K562 (cell line): ENCODE data around the gene SLC4A4. TPM values are rescaled to one million over a fixed set of nuclear protein-coding genes. Genes with fewer than 3 reads are reported as not detected.

ENCODE experiments used
- ATAC-seq: fragments of 200-7000 bp; cut with Tn5 transposase; 3 replicates; pipeline ENCODE4 v1.9.1; 2020; ENCODE audit warnings: moderate library complexity
- BruUV-seq: library from RNA; stranded (reverse); fragments of 400-500 nt; replicated peaks from 2 replicates; lab custom pipeline; 2021; lab: Mats Ljungman, UMichigan
- CTCF ChIA-PET: fragments of 300-600 bp; formaldehyde crosslinking; extraction: SDS; loops from one replicate; lab custom pipeline; 2021; ENCODE audit warnings: low intra/inter-chr PET ratio; lab: Yijun Ruan, JAX
- POLR2A ChIA-PET: fragments of 300-600, 350-650 bp; sonication (Branson Sonifier 250); formaldehyde crosslinking; extraction: SDS; loops from one replicate; lab custom pipeline; 2021; ENCODE audit warnings: antibody characterized with exemption, inconsistent platforms; lab: Yijun Ruan, JAX
- DNase-seq, 4 experiments: peaks; one replicate each; pipeline versions ENCODE4 v3.0.0 to v3.0.0-alpha.2; 2011 to 2018; ENCODE audit warnings: low spot score in 3 of 4, mixed read lengths in 3 of 4; ENCODE audit errors: extremely low read depth in 1 of 4
- FAIRE-seq: peaks from 2 replicates; lab custom pipeline; 2011; peaks lifted over from hg19 to GRCh38; lab: Jason Lieb, UNC
- H2AFZ ChIP-seq: 2 replicates; pipeline ENCODE4 v1.6.0; 2011; ENCODE audit warnings: low read depth, low read length, control low read depth, inconsistent platforms
- H3K27ac ChIP-seq: fragments of 200-600 bp; 3 replicates; pipeline ENCODE4 v1.8.0; 2011; ENCODE audit warnings: low read depth, mild to moderate bottlenecking, control low read depth, inconsistent platforms, low read length, moderate library complexity, mixed read lengths; ENCODE audit errors: extremely low read depth
- H3K27me3 ChIP-seq, 2 experiments: fragments of 300-600 bp in 1 of 2; 2 replicates in 1 of 2; 3 replicates in 1 of 2; pipeline versions ENCODE4 v1.6.0 to v1.8.0; 2011; ENCODE audit warnings: inconsistent platforms in 2 of 2, low read length in 2 of 2, mild to moderate bottlenecking in 1 of 2, mixed read lengths in 1 of 2, moderate library complexity in 1 of 2; ENCODE audit not compliant: control insufficient read depth in 2 of 2, insufficient read depth in 2 of 2
- H3K36me3 ChIP-seq: fragments of 300-600 bp; 3 replicates; pipeline ENCODE4 v1.8.0; 2011; ENCODE audit warnings: mild to moderate bottlenecking, low read length, inconsistent platforms; ENCODE audit not compliant: control insufficient read depth, insufficient read depth
- H3K4me1 ChIP-seq, 2 experiments: fragments of 200-600 bp in 1 of 2; replicated peaks in 1 of 2; 2 replicates in 1 of 2; 3 replicates in 1 of 2; pipeline versions ENCODE4 v1.5.1 to v1.8.0; 2011; ENCODE audit warnings: inconsistent platforms in 2 of 2, low read length in 2 of 2, mild to moderate bottlenecking in 1 of 2, mixed read lengths in 1 of 2, moderate library complexity in 1 of 2; ENCODE audit not compliant: control insufficient read depth in 2 of 2, insufficient read depth in 2 of 2
- H3K4me2 ChIP-seq: 2 replicates; pipeline ENCODE4 v1.6.1; 2011; ENCODE audit warnings: low read length, control low read depth, inconsistent platforms, mixed read lengths; ENCODE audit not compliant: insufficient read depth
- H3K4me3 ChIP-seq: fragments of 200-600 bp; sonication (generic), shearing (Covaris generic); 2 replicates; pipeline ENCODE4 v1.5.1; 2016; ENCODE audit warnings: control low read depth, inconsistent platforms
- H3K79me2 ChIP-seq: fragments of 200-600 bp; 3 replicates; pipeline ENCODE4 v1.8.0; 2011; ENCODE audit warnings: low read length, inconsistent platforms; ENCODE audit not compliant: control insufficient read depth, insufficient read depth
- H3K9ac ChIP-seq, 2 experiments: 2 replicates each; pipeline versions ENCODE4 v1.6.0 to v1.6.1; 2011; ENCODE audit warnings: low read depth in 2 of 2, low read length in 2 of 2, control low read depth in 1 of 2, inconsistent platforms in 1 of 2, mild to moderate bottlenecking in 1 of 2, mixed read lengths in 1 of 2; ENCODE audit not compliant: insufficient read depth in 1 of 2
- H3K9me1 ChIP-seq: one replicate; pipeline ENCODE4 v1.6.0; 2011; ENCODE audit warnings: inconsistent platforms, mild to moderate bottlenecking, low read length, moderate library complexity; ENCODE audit not compliant: control insufficient read depth, insufficient read depth
- H3K9me3 ChIP-seq: replicated peaks from 2 replicates; pipeline ENCODE4 v1.5.1; 2011; ENCODE audit warnings: low read depth, low read length, inconsistent platforms; ENCODE audit not compliant: control insufficient read depth, insufficient read depth
- H4K20me1 ChIP-seq: replicated peaks from 2 replicates; pipeline ENCODE4 v1.6.1; 2011; ENCODE audit warnings: low read length, inconsistent platforms, mixed read lengths; ENCODE audit not compliant: control insufficient read depth, insufficient read depth
- CEBPG ChIP-seq, 3 experiments: fragments of 200-800 bp in 1 of 3; sonication (Bioruptor generic) in 1 of 3; sonication (generic) in 1 of 3; formaldehyde crosslinking in 1 of 3; IDR thresholded peaks in 2 of 3; conservative IDR thresholded peaks in 1 of 3; 2 replicates each; pipeline versions ENCODE4 v1.6.1 to v1.8.0; 2016 to 2022; ENCODE audit warnings: missing compliant biosample characterization in 2 of 3, missing genetic modification characterization in 2 of 3, mild to moderate bottlenecking in 1 of 3, missing genetic modification reagents in 1 of 3
- ESRRB ChIP-seq: fragments of 250-450 bp; sonication (Bioruptor Pico); IDR thresholded peaks from 2 replicates; pipeline ENCODE4 v1.5.0; 2020; ENCODE audit warnings: mild to moderate bottlenecking, moderate library complexity, borderline replicate concordance
- FOXM1 ChIP-seq, 2 experiments: fragments of 450-650 bp in 1 of 2; sonication (generic) in 1 of 2; formaldehyde crosslinking in 1 of 2; IDR thresholded peaks; 2 replicates each; pipeline versions ENCODE4 v1.6.1 to v1.9.0; 2017 to 2022; ENCODE audit warnings: low read depth in 2 of 2, mild to moderate bottlenecking in 2 of 2, missing genetic modification reagents in 1 of 2, moderate library complexity in 1 of 2
- HDGF ChIP-seq: fragments of 450-650 bp; IDR thresholded peaks from 2 replicates; pipeline ENCODE4 v1.6.1; 2016
- HLTF ChIP-seq: fragments of 450-650 bp; IDR thresholded peaks from 2 replicates; pipeline ENCODE4 v1.6.1; 2016
- MYNN ChIP-seq, 2 experiments: sonication (generic); formaldehyde crosslinking in 1 of 2; IDR thresholded peaks; 2 replicates each; pipeline versions ENCODE4 v1.5.0 to v1.6.1; 2016 to 2020; ENCODE audit warnings: antibody characterized with exemption in 1 of 2, missing genetic modification reagents in 1 of 2
- PHF21A ChIP-seq: fragments of 450-650 bp; IDR thresholded peaks from 2 replicates; pipeline ENCODE4 v1.6.1; 2017; ENCODE audit warnings: low read depth, borderline replicate concordance
- POLR2B ChIP-seq: fragments of 450-650 bp; IDR thresholded peaks from 2 replicates; pipeline ENCODE4 v1.6.1; 2018; ENCODE audit warnings: low read depth; ENCODE audit not compliant: partially characterized antibody
- SMAD1 ChIP-seq: fragments of 150-350 bp; IDR thresholded peaks from 2 replicates; pipeline ENCODE4 v1.6.1; 2014; ENCODE audit warnings: low read length, low read depth; ENCODE audit not compliant: partially characterized antibody
- STAT5B ChIP-seq: fragments of 250-450 bp; sonication (Bioruptor Pico); IDR thresholded peaks from 2 replicates; pipeline ENCODE4 v1.8.0; 2021; ENCODE audit warnings: mild to moderate bottlenecking, inconsistent platforms
- ZFP91 ChIP-seq: sonication (generic); formaldehyde crosslinking; IDR thresholded peaks from 2 replicates; pipeline ENCODE4 v1.8.0; 2022; ENCODE audit warnings: mild to moderate bottlenecking, missing genetic modification reagents
- ZNF121 ChIP-seq: sonication (generic); formaldehyde crosslinking; conservative IDR thresholded peaks from 2 replicates; pipeline ENCODE4 v1.8.0; 2022; ENCODE audit warnings: missing genetic modification reagents
- ZNF140 ChIP-seq: fragments of 250-450 bp; sonication (Bioruptor Pico); IDR thresholded peaks from 2 replicates; pipeline ENCODE4 v1.8.0; 2021; ENCODE audit warnings: moderate library complexity, mild to moderate bottlenecking, inconsistent platforms
- ZNF3 ChIP-seq: fragments of 250-450 bp; sonication (Bioruptor Pico); IDR thresholded peaks from 2 replicates; pipeline ENCODE4 v1.5.0; 2021; ENCODE audit warnings: mild to moderate bottlenecking, moderate library complexity
- ZNF583 ChIP-seq: fragments of 250-450 bp; sonication (Bioruptor Pico); IDR thresholded peaks from 2 replicates; pipeline ENCODE4 v1.4.0; 2020
- ZNF584 ChIP-seq: fragments of 200-800 bp; sonication (Bioruptor generic); IDR thresholded peaks from 2 replicates; pipeline ENCODE4 v1.6.1; 2016; ENCODE audit warnings: low read depth, mild to moderate bottlenecking, missing genetic modification characterization, missing compliant biosample characterization
- WGBS: fragments of 100-300 bp; shearing (Covaris generic); methylation state at CpG from one replicate; pipeline ENCODE4 v1.1.6; 2016; ENCODE audit warnings: low coverage, mixed read lengths; ENCODE audit not compliant: insufficient coverage; ENCODE audit errors: missing lambda C conversion rate; 5-methylcytosine and 5-hydroxymethylcytosine counted together
- in situ Hi-C: fragments of 300-500 bp; cut with MboI; formaldehyde crosslinking; loops from 4 replicates; pipeline ENCODE4 v1.15.0; 2018; ENCODE audit warnings: inconsistent platforms, mixed read lengths
- intact Hi-C: fragments of 100-400 bp; cut with micrococcal nuclease; formaldehyde crosslinking; loops from 2 replicates; pipeline ENCODE4 v1.14.2; 2022
- polyA plus RNA-seq, 8 experiments: library from polyadenylated mRNA; depleted of rRNA in 4 of 8; stranded (reverse) in 5 of 8; unstranded in 3 of 8; fragments of >200 nt; fragmentation: Nextera tagmentation in 2 of 8; fragmentation: Illumina TruSeq in 1 of 8; extraction: Ambion mirVana in 2 of 8; extraction: Trizol in 1 of 8; gene quantifications; 2 replicates each; pipeline versions ENCODE4 v1.2.1 to v1.2.3, GENCODE V29; 2011 to 2014; ENCODE audit warnings: inconsistent platforms in 1 of 8, missing spikeins in 1 of 8
- total RNA-seq, 7 experiments: library from RNA; depleted of rRNA in 6 of 7; stranded (reverse); fragments of >200 nt in 6 of 7; fragmentation: Illumina TruSeq in 2 of 7; extraction: Trizol in 2 of 7; gene quantifications; 2 replicates each; pipeline versions ENCODE4 v1.2.1 to v1.2.3, GENCODE V29; 2011 to 2021; ENCODE audit warnings: low replicate concordance in 1 of 7
- TF ChIP-seq, protein P1 (sequence below): fragments of 250-450 bp; sonication (Bioruptor Pico); IDR thresholded peaks from 2 replicates; pipeline ENCODE4 v1.4.0; 2020; ENCODE audit warnings: mild to moderate bottlenecking
- TF ChIP-seq, protein P2 (sequence below): sonication (generic); formaldehyde crosslinking; IDR thresholded peaks from 2 replicates; pipeline ENCODE4 v1.8.1; 2022; ENCODE audit warnings: missing genetic modification reagents

The SLC4A4 gene
- total and polyA plus RNA-seq, 9 of the 15 experiments (the other 6 are each of a cell fraction or from before 2014, with no cell fraction given), result 0.01 to 0.18 (median 0.07) TPM; not detected in 2

- no peak for TF ChIP-seq SMAD1
- TF ChIP-seq ZFP91 (CRISPR knock-in tag), result no peak
- TF ChIP-seq, protein P1, sequence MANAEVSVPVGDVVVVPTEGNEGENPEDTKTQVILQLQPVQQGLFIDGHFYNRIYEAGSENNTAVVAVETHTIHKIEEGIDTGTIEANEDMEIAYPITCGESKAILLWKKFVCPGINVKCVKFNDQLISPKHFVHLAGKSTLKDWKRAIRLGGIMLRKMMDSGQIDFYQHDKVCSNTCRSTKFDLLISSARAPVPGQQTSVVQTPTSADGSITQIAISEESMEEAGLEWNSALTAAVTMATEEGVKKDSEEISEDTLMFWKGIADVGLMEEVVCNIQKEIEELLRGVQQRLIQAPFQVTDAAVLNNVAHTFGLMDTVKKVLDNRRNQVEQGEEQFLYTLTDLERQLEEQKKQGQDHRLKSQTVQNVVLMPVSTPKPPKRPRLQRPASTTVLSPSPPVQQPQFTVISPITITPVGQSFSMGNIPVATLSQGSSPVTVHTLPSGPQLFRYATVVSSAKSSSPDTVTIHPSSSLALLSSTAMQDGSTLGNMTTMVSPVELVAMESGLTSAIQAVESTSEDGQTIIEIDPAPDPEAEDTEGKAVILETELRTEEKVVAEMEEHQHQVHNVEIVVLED (CRISPR knock-in tag), result no peak
- TF ChIP-seq, protein P2, sequence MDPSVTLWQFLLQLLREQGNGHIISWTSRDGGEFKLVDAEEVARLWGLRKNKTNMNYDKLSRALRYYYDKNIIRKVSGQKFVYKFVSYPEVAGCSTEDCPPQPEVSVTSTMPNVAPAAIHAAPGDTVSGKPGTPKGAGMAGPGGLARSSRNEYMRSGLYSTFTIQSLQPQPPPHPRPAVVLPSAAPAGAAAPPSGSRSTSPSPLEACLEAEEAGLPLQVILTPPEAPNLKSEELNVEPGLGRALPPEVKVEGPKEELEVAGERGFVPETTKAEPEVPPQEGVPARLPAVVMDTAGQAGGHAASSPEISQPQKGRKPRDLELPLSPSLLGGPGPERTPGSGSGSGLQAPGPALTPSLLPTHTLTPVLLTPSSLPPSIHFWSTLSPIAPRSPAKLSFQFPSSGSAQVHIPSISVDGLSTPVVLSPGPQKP, result no peak
- no peak for TF ChIP-seq HDGF
- no peak for TF ChIP-seq PHF21A
- TF ChIP-seq ZNF583 (CRISPR knock-in tag), result no peak
Measured at GRCh38 chr4:71333960-71334359, 4.9 kb upstream of the SLC4A4 start (continued).

GRCh38 chr4:71334465-71334882 is 4.3 kb upstream of the SLC4A4 start:
- intact Hi-C loops (no loop called here), in situ Hi-C loops (no loop called here)
- Histone ChIP-seq H3K9me3 (no peaks in the 10 kb centered on the region), H2AFZ (no peak overlapping the region), H3K9me1 (no peaks in the 10 kb centered on the region), H3K36me3 (no peaks in the 10 kb centered on the region), H4K20me1 (no peaks in the 10 kb centered on the region; the same call in 1 of the 2 replicates), H3K9ac (no peak overlapping the region), H3K4me1 (no peaks in the 10 kb centered on the region; a peak in 1 of 5 replicates), H3K4me2 (no peak overlapping the region), H3K4me3 (no peak overlapping the region), H3K27me3 (no peaks in the 10 kb centered on the region), H3K79me2 (no peaks in the 10 kb centered on the region), H3K27ac (no peak overlapping the region)
- WGBS, result 3% methylated on average over 3 of the region's 3 CpGs
- FAIRE-seq (no peak), DNase-seq (no peak), ATAC-seq (no peak)
- CTCF ChIA-PET, result no interaction called here
- no TSS peak for BruUV-seq
- POLR2A ChIA-PET, result no interaction called here
- no peak for TF ChIP-seq MYNN (IDR thresholded peaks at IDR 0.05)
- no peak for TF ChIP-seq MYNN (CRISPR knock-in tag; IDR thresholded peaks at IDR 0.05)
- TF ChIP-seq FOXM1 (IDR thresholded peaks at IDR 0.05; ENCODE audit: low read depth), result no peak
- no peak for TF ChIP-seq FOXM1 (CRISPR knock-in tag; IDR thresholded peaks at IDR 0.05; ENCODE audit: low read depth)
- TF ChIP-seq HLTF, result no peak
- no peak for TF ChIP-seq ZNF140
- TF ChIP-seq ESRRB (CRISPR knock-in tag), result no peak
- TF ChIP-seq ZNF3, result no peak
- TF ChIP-seq ZNF584, result no peak
- no peak for TF ChIP-seq ZNF121
- TF ChIP-seq POLR2B, result no peak
- no peak for TF ChIP-seq CEBPG (CRISPR knock-in tag; IDR thresholded peaks at IDR 0.05)
- TF ChIP-seq CEBPG (tag; conservative IDR thresholded peaks at IDR 0.05 in 1 of 2, IDR thresholded peaks at IDR 0.05 in 1 of 2), result no peak
- no peak for TF ChIP-seq STAT5B
